Neural progenitor cell (in vitro differentiated cells): ENCODE measurements around the gene DNAJC25. TPM values are rescaled to one million over a fixed set of nuclear protein-coding genes. Genes with fewer than 3 reads are reported as not detected.

Experiments
- DNase-seq: peaks from one replicate; pipeline ENCODE4 v3.0.0-alpha.2; 2016; ENCODE audit warnings: low spot score
- H2AFZ ChIP-seq: fragments of 200-600 bp; sonication (generic); replicated peaks from 2 replicates; pipeline ENCODE4 v1.6.1; 2016; ENCODE audit warnings: antibody characterized with exemption
- H3F3A ChIP-seq: fragments of 200-600 bp; sonication (generic); 2 replicates; pipeline ENCODE4 v1.6.1; 2016; ENCODE audit warnings: antibody characterized with exemption, low read depth
- H3K27ac ChIP-seq: fragments of 200-600 bp; sonication (generic); 2 replicates; pipeline ENCODE4 v1.5.1; 2016; ENCODE audit warnings: mild to moderate bottlenecking
- H3K27me3 ChIP-seq: fragments of 200-600 bp; sonication (generic); 2 replicates; pipeline ENCODE4 v1.6.1; 2016; ENCODE audit warnings: mild to moderate bottlenecking, moderate library complexity
- H3K36me3 ChIP-seq: fragments of 200-600 bp; sonication (generic); 2 replicates; pipeline ENCODE4 v1.5.1; 2016
- H3K4me1 ChIP-seq: fragments of 200-600 bp; sonication (generic); 2 replicates; pipeline ENCODE4 v1.6.1; 2016; ENCODE audit warnings: mixed run types
- H3K4me2 ChIP-seq: fragments of 200-600 bp; sonication (generic); 2 replicates; pipeline ENCODE4 v1.6.1; 2016
- H3K4me3 ChIP-seq: fragments of 200-600 bp; sonication (generic); 2 replicates; pipeline ENCODE4 v1.5.1; 2016
- H3K79me2 ChIP-seq: fragments of 200-600 bp; sonication (generic); 2 replicates; pipeline ENCODE4 v1.6.1; 2016; ENCODE audit warnings: low read depth
- H3K9ac ChIP-seq: fragments of 200-600 bp; sonication (generic); 2 replicates; pipeline ENCODE4 v1.6.1; 2016
- H3K9me3 ChIP-seq: fragments of 200-600 bp; sonication (generic); 2 replicates; pipeline ENCODE4 v1.5.1; 2016; ENCODE audit warnings: low read depth
- H4K20me1 ChIP-seq: fragments of 200-600 bp; sonication (generic); 2 replicates; pipeline ENCODE4 v1.6.1; 2016; ENCODE audit warnings: low read depth
- H3K27ac Mint-ChIP-seq: 3 replicates; pipeline ENCODE4 v1.8.0; 2021; ENCODE audit warnings: mixed read lengths
- H3K27me3 Mint-ChIP-seq: 2 replicates; pipeline ENCODE4 v1.8.0; 2022; ENCODE audit warnings: low read depth, mild to moderate bottlenecking, inconsistent platforms, moderate library complexity, mixed read lengths; ENCODE audit not compliant: insufficient read depth
- H3K36me3 Mint-ChIP-seq: 3 replicates; pipeline ENCODE4 v1.8.0; 2021; ENCODE audit warnings: mixed read lengths
- H3K4me1 Mint-ChIP-seq: 3 replicates; pipeline ENCODE4 v1.8.0; 2021; ENCODE audit warnings: mixed read lengths
- H3K4me3 Mint-ChIP-seq: 3 replicates; pipeline ENCODE4 v1.8.0; 2021; ENCODE audit warnings: mild to moderate bottlenecking, moderate library complexity, mixed read lengths
- H3K9me3 Mint-ChIP-seq: 3 replicates; pipeline ENCODE4 v1.8.0; 2020; ENCODE audit warnings: mixed read lengths
- EZH2 ChIP-seq: fragments of 200-600 bp; sonication (generic); IDR thresholded peaks from 2 replicates; pipeline ENCODE4 v1.6.1; 2017; ENCODE audit warnings: antibody characterized with exemption, mild to moderate bottlenecking, moderate library complexity
- EZH2phosphoT487 ChIP-seq: fragments of 200-600 bp; sonication (generic); IDR thresholded peaks from 2 replicates; pipeline ENCODE4 v1.6.1; 2017; ENCODE audit warnings: antibody characterized with exemption
- total RNA-seq: library from RNA; depleted of rRNA; stranded (reverse); fragments of >200 nt; gene quantifications from 2 replicates; pipeline ENCODE4 v1.2.3, GENCODE V29; 2015; ENCODE audit warnings: low replicate concordance
- TF ChIP-seq, protein P1 (sequence below): fragments of 200-600 bp; sonication (generic); IDR thresholded peaks from 2 replicates; pipeline ENCODE4 v1.5.1; 2017; ENCODE audit warnings: antibody characterized with exemption, mild to moderate bottlenecking

The DNAJC25 gene
- total RNA-seq, 1 donor from 2014 or later = 10.1 TPM

- H3K36me3 ChIP-seq = peaks cover 11% of the 10 kb centered on the region
- H3K27me3 Mint-ChIP-seq = peaks cover 3% of the 10 kb centered on the region
- peaks cover 33% of the 10 kb centered on the region for H3K36me3 Mint-ChIP-seq
Measured at GRCh38 chr9:111645806-111646205, 14.7 kb downstream of the DNAJC25 start.

GRCh38 chr9:111646417-111646816 is 15.3 kb downstream of the DNAJC25 start:
- H3K79me2 ChIP-seq = peaks cover 21% of the 10 kb centered on the region

More at GRCh38 chr9:111645806-111646205, 14.7 kb downstream of the DNAJC25 start:
- H3K9me3 Mint-ChIP-seq = peaks cover 5% of the 10 kb centered on the region
- Histone ChIP-seq H3K27ac (no peak overlapping the region), H3K27me3 (no peaks in the 10 kb centered on the region), H3K4me1 (no peaks in the 10 kb centered on the region), H3K79me2 (peaks cover 21% of the 10 kb centered on the region), H3K9ac (no peak overlapping the region), H4K20me1 (no peaks in the 10 kb centered on the region), H3K9me3 (no peaks in the 10 kb centered on the region), H3K4me3 (no peak overlapping the region), H3K4me2 (no peak overlapping the region), H2AFZ (no peak overlapping the region), H3F3A (no peaks in the 10 kb centered on the region)
- peaks cover 2% of the 10 kb centered on the region for H3K4me1 Mint-ChIP-seq
- H3K4me3 Mint-ChIP-seq = no peak overlapping the region
- no peak for DNase-seq
- TF ChIP-seq EZH2phosphoT487 = no peak
- no peak for TF ChIP-seq EZH2
- TF ChIP-seq, protein P1, sequence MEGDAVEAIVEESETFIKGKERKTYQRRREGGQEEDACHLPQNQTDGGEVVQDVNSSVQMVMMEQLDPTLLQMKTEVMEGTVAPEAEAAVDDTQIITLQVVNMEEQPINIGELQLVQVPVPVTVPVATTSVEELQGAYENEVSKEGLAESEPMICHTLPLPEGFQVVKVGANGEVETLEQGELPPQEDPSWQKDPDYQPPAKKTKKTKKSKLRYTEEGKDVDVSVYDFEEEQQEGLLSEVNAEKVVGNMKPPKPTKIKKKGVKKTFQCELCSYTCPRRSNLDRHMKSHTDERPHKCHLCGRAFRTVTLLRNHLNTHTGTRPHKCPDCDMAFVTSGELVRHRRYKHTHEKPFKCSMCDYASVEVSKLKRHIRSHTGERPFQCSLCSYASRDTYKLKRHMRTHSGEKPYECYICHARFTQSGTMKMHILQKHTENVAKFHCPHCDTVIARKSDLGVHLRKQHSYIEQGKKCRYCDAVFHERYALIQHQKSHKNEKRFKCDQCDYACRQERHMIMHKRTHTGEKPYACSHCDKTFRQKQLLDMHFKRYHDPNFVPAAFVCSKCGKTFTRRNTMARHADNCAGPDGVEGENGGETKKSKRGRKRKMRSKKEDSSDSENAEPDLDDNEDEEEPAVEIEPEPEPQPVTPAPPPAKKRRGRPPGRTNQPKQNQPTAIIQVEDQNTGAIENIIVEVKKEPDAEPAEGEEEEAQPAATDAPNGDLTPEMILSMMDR = no peak
- H3K27ac Mint-ChIP-seq = no peak overlapping the region

GRCh38 chr9:111648066-111648465 is 16.9 kb downstream of the DNAJC25 start:
- H3F3A ChIP-seq = no peaks in the 10 kb centered on the region
- H3K4me3 ChIP-seq = no peak overlapping the region
- no peak overlapping the region for H3K27ac ChIP-seq
- Mint-ChIP-seq H3K4me3 (no peak overlapping the region), H3K36me3 (peaks cover 31% of the 10 kb centered on the region), H3K27me3 (peaks cover 3% of the 10 kb centered on the region), H3K4me1 (no peaks in the 10 kb centered on the region), H3K9me3 (peaks cover 3% of the 10 kb centered on the region), H3K27ac (no peak overlapping the region)
- H3K27me3 ChIP-seq = no peaks in the 10 kb centered on the region
- H4K20me1 ChIP-seq = no peaks in the 10 kb centered on the region
- H3K4me2 ChIP-seq = no peak overlapping the region
- no peak for DNase-seq
- H2AFZ ChIP-seq = no peak overlapping the region
- H3K9me3 ChIP-seq = no peaks in the 10 kb centered on the region
- H3K9ac ChIP-seq = no peak overlapping the region
- peaks cover 15% of the 10 kb centered on the region for H3K79me2 ChIP-seq
- peaks cover 12% of the 10 kb centered on the region for H3K36me3 ChIP-seq
- no peaks in the 10 kb centered on the region for H3K4me1 ChIP-seq
- TF ChIP-seq EZH2 = no peak
- TF ChIP-seq EZH2phosphoT487 = no peak
- TF ChIP-seq, protein P1 = no peak

More at GRCh38 chr9:111646417-111646816, 15.3 kb downstream of the DNAJC25 start:
- Mint-ChIP-seq H3K36me3 (peaks cover 33% of the 10 kb centered on the region), H3K9me3 (peaks cover 5% of the 10 kb centered on the region), H3K27ac (no peak overlapping the region), H3K4me1 (peaks cover 2% of the 10 kb centered on the region), H3K4me3 (no peak overlapping the region), H3K27me3 (peaks cover 3% of the 10 kb centered on the region)
- Histone ChIP-seq H3K27ac (no peak overlapping the region), H3K9me3 (no peaks in the 10 kb centered on the region), H4K20me1 (no peaks in the 10 kb centered on the region), H3K36me3 (peaks cover 11% of the 10 kb centered on the region), H3K27me3 (no peaks in the 10 kb centered on the region), H2AFZ (no peak overlapping the region), H3K4me3 (no peak overlapping the region), H3K4me2 (no peak overlapping the region), H3K4me1 (no peaks in the 10 kb centered on the region), H3K9ac (no peak overlapping the region), H3F3A (no peaks in the 10 kb centered on the region)
- TF ChIP-seq EZH2phosphoT487 (no peak), EZH2 (no peak)
- TF ChIP-seq, protein P1 = no peak
- DNase-seq = no peak
